K562 (cell line): ENCODE data around the gene NRGN. TPM values are rescaled to one million over a fixed set of nuclear protein-coding genes. Genes with fewer than 3 reads are reported as not detected.
A peak's percentile ranks its signal among the peaks of the same experiment; 100 is the strongest.

Experiments used
- ATAC-seq: fragments of 200-7000 bp; cut with Tn5 transposase; 3 replicates; pipeline ENCODE4 v1.9.1; 2020; ENCODE audit warnings: moderate library complexity
- BruUV-seq: library from RNA; stranded (reverse); fragments of 400-500 nt; replicated peaks from 2 replicates; lab custom pipeline; 2021; lab: Mats Ljungman, UMichigan
- CTCF ChIA-PET: fragments of 300-600 bp; formaldehyde crosslinking; extraction: SDS; loops from one replicate; lab custom pipeline; 2021; ENCODE audit warnings: low intra/inter-chr PET ratio; lab: Yijun Ruan, JAX
- POLR2A ChIA-PET: fragments of 300-600, 350-650 bp; sonication (Branson Sonifier 250); formaldehyde crosslinking; extraction: SDS; loops from one replicate; lab custom pipeline; 2021; ENCODE audit warnings: antibody characterized with exemption, inconsistent platforms; lab: Yijun Ruan, JAX
- DNase-seq, 4 experiments: peaks; one replicate each; pipeline versions ENCODE4 v3.0.0 to v3.0.0-alpha.2; 2011 to 2018; ENCODE audit warnings: low spot score in 3 of 4, mixed read lengths in 3 of 4; ENCODE audit errors: extremely low read depth in 1 of 4
- FAIRE-seq: peaks from 2 replicates; lab custom pipeline; 2011; peaks lifted over from hg19 to GRCh38; lab: Jason Lieb, UNC
- H2AFZ ChIP-seq: 2 replicates; pipeline ENCODE4 v1.6.0; 2011; ENCODE audit warnings: low read depth, low read length, control low read depth, inconsistent platforms
- H3K27ac ChIP-seq: fragments of 200-600 bp; 3 replicates; pipeline ENCODE4 v1.8.0; 2011; ENCODE audit warnings: low read depth, mild to moderate bottlenecking, control low read depth, inconsistent platforms, low read length, moderate library complexity, mixed read lengths; ENCODE audit errors: extremely low read depth
- H3K27me3 ChIP-seq, 2 experiments: fragments of 300-600 bp in 1 of 2; 2 replicates in 1 of 2; 3 replicates in 1 of 2; pipeline versions ENCODE4 v1.6.0 to v1.8.0; 2011; ENCODE audit warnings: inconsistent platforms in 2 of 2, low read length in 2 of 2, mild to moderate bottlenecking in 1 of 2, mixed read lengths in 1 of 2, moderate library complexity in 1 of 2; ENCODE audit not compliant: control insufficient read depth in 2 of 2, insufficient read depth in 2 of 2
- H3K36me3 ChIP-seq: fragments of 300-600 bp; 3 replicates; pipeline ENCODE4 v1.8.0; 2011; ENCODE audit warnings: mild to moderate bottlenecking, low read length, inconsistent platforms; ENCODE audit not compliant: control insufficient read depth, insufficient read depth
- H3K4me1 ChIP-seq, 2 experiments: fragments of 200-600 bp in 1 of 2; replicated peaks in 1 of 2; 2 replicates in 1 of 2; 3 replicates in 1 of 2; pipeline versions ENCODE4 v1.5.1 to v1.8.0; 2011; ENCODE audit warnings: inconsistent platforms in 2 of 2, low read length in 2 of 2, mild to moderate bottlenecking in 1 of 2, mixed read lengths in 1 of 2, moderate library complexity in 1 of 2; ENCODE audit not compliant: control insufficient read depth in 2 of 2, insufficient read depth in 2 of 2
- H3K4me2 ChIP-seq: 2 replicates; pipeline ENCODE4 v1.6.1; 2011; ENCODE audit warnings: low read length, control low read depth, inconsistent platforms, mixed read lengths; ENCODE audit not compliant: insufficient read depth
- H3K4me3 ChIP-seq: fragments of 200-600 bp; sonication (generic), shearing (Covaris generic); 2 replicates; pipeline ENCODE4 v1.5.1; 2016; ENCODE audit warnings: control low read depth, inconsistent platforms
- H3K79me2 ChIP-seq: fragments of 200-600 bp; 3 replicates; pipeline ENCODE4 v1.8.0; 2011; ENCODE audit warnings: low read length, inconsistent platforms; ENCODE audit not compliant: control insufficient read depth, insufficient read depth
- H3K9ac ChIP-seq, 2 experiments: 2 replicates each; pipeline versions ENCODE4 v1.6.0 to v1.6.1; 2011; ENCODE audit warnings: low read depth in 2 of 2, low read length in 2 of 2, control low read depth in 1 of 2, inconsistent platforms in 1 of 2, mild to moderate bottlenecking in 1 of 2, mixed read lengths in 1 of 2; ENCODE audit not compliant: insufficient read depth in 1 of 2
- H3K9me1 ChIP-seq: one replicate; pipeline ENCODE4 v1.6.0; 2011; ENCODE audit warnings: inconsistent platforms, mild to moderate bottlenecking, low read length, moderate library complexity; ENCODE audit not compliant: control insufficient read depth, insufficient read depth
- H3K9me3 ChIP-seq: replicated peaks from 2 replicates; pipeline ENCODE4 v1.5.1; 2011; ENCODE audit warnings: low read depth, low read length, inconsistent platforms; ENCODE audit not compliant: control insufficient read depth, insufficient read depth
- H4K20me1 ChIP-seq: replicated peaks from 2 replicates; pipeline ENCODE4 v1.6.1; 2011; ENCODE audit warnings: low read length, inconsistent platforms, mixed read lengths; ENCODE audit not compliant: control insufficient read depth, insufficient read depth
- HMGN3 ChIP-seq: IDR thresholded peaks from 2 replicates; pipeline ENCODE4 v1.6.1; 2011; ENCODE audit warnings: borderline replicate concordance, low read depth, mild to moderate bottlenecking, mixed read lengths, low read length; ENCODE audit not compliant: insufficient read length; ENCODE audit errors: extremely low read depth
- NR2F6 ChIP-seq: fragments of 450-650 bp; formaldehyde crosslinking; IDR thresholded peaks from 2 replicates; pipeline ENCODE4 v1.4.0; 2020; ENCODE audit warnings: mild to moderate bottlenecking
- SETDB1 ChIP-seq: IDR thresholded peaks from one replicate; pipeline ENCODE4 v1.6.1; 2012; ENCODE audit warnings: low read length, control low read depth, inconsistent platforms
- SMC3 ChIP-seq: conservative IDR thresholded peaks from 2 replicates; pipeline ENCODE4 v1.6.1; 2011; ENCODE audit warnings: low read depth, low read length, improper control_type of control experiment; ENCODE audit not compliant: insufficient read depth
- ZNF12 ChIP-seq: sonication (generic); formaldehyde crosslinking; IDR thresholded peaks from 2 replicates; pipeline ENCODE4 v1.4.0; 2020; ENCODE audit warnings: mild to moderate bottlenecking, missing genetic modification reagents
- ZNF324 ChIP-seq: fragments of 250-450 bp; sonication (Bioruptor Pico); IDR thresholded peaks from 2 replicates; pipeline ENCODE4 v1.4.0; 2020; ENCODE audit warnings: mild to moderate bottlenecking
- ZNF586 ChIP-seq: fragments of 450-650 bp; formaldehyde crosslinking; conservative IDR thresholded peaks from 2 replicates; pipeline ENCODE4 v1.4.0; 2020; ENCODE audit warnings: mild to moderate bottlenecking, moderate library complexity
- WGBS: fragments of 100-300 bp; shearing (Covaris generic); methylation state at CpG from one replicate; pipeline ENCODE4 v1.1.6; 2016; ENCODE audit warnings: low coverage, mixed read lengths; ENCODE audit not compliant: insufficient coverage; ENCODE audit errors: missing lambda C conversion rate; 5-methylcytosine and 5-hydroxymethylcytosine counted together
- in situ Hi-C: fragments of 300-500 bp; cut with MboI; formaldehyde crosslinking; loops from 4 replicates; pipeline ENCODE4 v1.15.0; 2018; ENCODE audit warnings: inconsistent platforms, mixed read lengths
- intact Hi-C: fragments of 100-400 bp; cut with micrococcal nuclease; formaldehyde crosslinking; loops from 2 replicates; pipeline ENCODE4 v1.14.2; 2022
- polyA plus RNA-seq, 8 experiments: library from polyadenylated mRNA; depleted of rRNA in 4 of 8; stranded (reverse) in 5 of 8; unstranded in 3 of 8; fragments of >200 nt; fragmentation: Nextera tagmentation in 2 of 8; fragmentation: Illumina TruSeq in 1 of 8; extraction: Ambion mirVana in 2 of 8; extraction: Trizol in 1 of 8; gene quantifications; 2 replicates each; pipeline versions ENCODE4 v1.2.1 to v1.2.3, GENCODE V29; 2011 to 2014; ENCODE audit warnings: inconsistent platforms in 1 of 8, missing spikeins in 1 of 8
- total RNA-seq, 7 experiments: library from RNA; depleted of rRNA in 6 of 7; stranded (reverse); fragments of >200 nt in 6 of 7; fragmentation: Illumina TruSeq in 2 of 7; extraction: Trizol in 2 of 7; gene quantifications; 2 replicates each; pipeline versions ENCODE4 v1.2.1 to v1.2.3, GENCODE V29; 2011 to 2021; ENCODE audit warnings: low replicate concordance in 1 of 7
- TF ChIP-seq, protein P1 (sequence below), 2 experiments: IDR thresholded peaks; 2 replicates each; pipeline ENCODE4 v1.6.1; 2011; ENCODE audit warnings: borderline replicate concordance in 1 of 2, control low read depth in 1 of 2, low read depth in 1 of 2, low read length in 1 of 2, mild to moderate bottlenecking in 1 of 2, mixed read lengths in 1 of 2, moderate library complexity in 1 of 2; ENCODE audit not compliant: insufficient read depth in 1 of 2, insufficient read length in 1 of 2, poor library complexity in 1 of 2, severe bottlenecking in 1 of 2; ENCODE audit errors: extremely low read depth in 1 of 2
- TF ChIP-seq, protein P2 (sequence below), 2 experiments: fragments of 200-800 bp in 1 of 2; sonication (Bioruptor generic) in 1 of 2; sonication (generic) in 1 of 2; formaldehyde crosslinking in 1 of 2; IDR thresholded peaks in 1 of 2; conservative IDR thresholded peaks in 1 of 2; 2 replicates each; pipeline versions ENCODE4 v1.5.0 to v1.6.1; 2016 to 2020; ENCODE audit warnings: missing compliant biosample characterization in 1 of 2, missing genetic modification characterization in 1 of 2, missing genetic modification reagents in 1 of 2
- TF ChIP-seq, protein P3 (sequence below): sonication (generic); formaldehyde crosslinking; IDR thresholded peaks from 2 replicates; pipeline ENCODE4 v1.8.0; 2023; ENCODE audit warnings: mild to moderate bottlenecking, missing genetic modification reagents
- TF ChIP-seq, protein P4 (sequence below), 2 experiments: fragments of 450-650 bp in 1 of 2; sonication (generic) in 1 of 2; formaldehyde crosslinking; conservative IDR thresholded peaks; 2 replicates each; pipeline versions ENCODE4 v1.4.0 to v1.8.1; 2020 to 2022; ENCODE audit warnings: mild to moderate bottlenecking in 1 of 2, missing genetic modification reagents in 1 of 2

NRGN gene
- total and polyA plus RNA-seq, 9 of the 15 experiments (the other 6 are each of a cell fraction or from before 2014, with no cell fraction given): 0.29 to 7.8 (median 3.5) TPM; not detected in 2

DNA sequence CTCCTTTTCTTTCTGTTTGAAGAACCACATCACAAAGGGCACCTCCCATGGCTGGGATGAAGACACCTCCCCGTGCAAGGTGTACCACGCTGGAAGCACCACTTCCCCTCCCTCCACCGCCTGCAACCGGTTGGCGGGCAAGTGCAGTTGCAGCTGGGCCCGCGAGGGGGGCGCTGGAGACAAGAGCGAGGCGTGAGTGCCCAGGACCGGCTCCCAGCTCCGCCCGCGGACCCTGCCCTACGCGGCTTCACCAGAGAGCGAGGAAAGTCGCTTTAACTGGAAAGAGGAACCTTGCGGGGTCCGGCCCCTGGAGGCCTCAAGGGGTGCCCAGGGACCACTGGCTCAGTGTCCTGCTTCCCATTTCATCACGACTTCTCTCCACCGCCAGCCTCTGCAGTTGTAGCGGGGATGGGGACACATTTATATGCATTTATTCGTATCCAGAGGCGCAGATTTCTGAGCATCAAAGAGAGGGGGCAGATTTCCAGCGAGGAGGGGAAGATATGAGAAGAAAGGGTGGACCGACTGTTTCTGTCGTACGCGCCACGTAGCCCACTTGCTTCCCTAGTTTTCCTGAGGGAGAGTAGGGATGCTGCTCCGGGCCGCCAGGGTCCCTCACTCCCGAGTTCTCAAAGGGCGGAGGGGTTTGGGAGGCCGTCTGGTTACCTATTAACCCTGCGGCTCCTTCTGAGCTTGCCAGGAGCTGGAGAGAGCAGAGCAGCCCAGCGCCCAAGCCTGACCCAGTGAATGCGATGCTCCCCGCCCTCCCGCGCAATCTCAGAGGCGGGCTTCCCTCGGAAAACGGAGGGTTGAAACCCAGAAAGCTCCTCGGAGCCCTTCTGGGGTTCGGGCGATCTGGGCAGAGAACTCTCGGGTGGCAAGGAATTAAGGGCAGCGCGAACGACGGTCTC is 18.9 kb downstream of the NRGN start:
- no peaks in the 10 kb centered on the region for H3K79me2 ChIP-seq
- no peaks in the 10 kb centered on the region for H3K9me1 ChIP-seq
- H3K27ac ChIP-seq: no peak overlapping the region
- CTCF ChIA-PET: interaction anchor here (0.7 kb wide), 1 partner anchor 79 kb away, joined by 3 read pairs; no protein-coding TSS in a partner anchor
- peaks cover 3 to 46% of the 10 kb centered on the region in 2 experiments; a peak in 4 of 5 replicates for H3K27me3 ChIP-seq
- H3K36me3 ChIP-seq: no peaks in the 10 kb centered on the region
- BruUV-seq: no TSS peak
- peak; percentile 73 for ATAC-seq
- no peaks in the 10 kb centered on the region for H4K20me1 ChIP-seq
- no peak overlapping the region for H3K9ac ChIP-seq
- intact Hi-C loops (no loop called here), in situ Hi-C loops (no loop called here)
- H3K9me3 ChIP-seq: no peaks in the 10 kb centered on the region
- no peak overlapping the region for H3K4me3 ChIP-seq
- H3K4me2 ChIP-seq: peak overlapping the region; percentile 51; the same call in 1 of the 2 replicates
- no peak overlapping the region for H2AFZ ChIP-seq
- H3K4me1 ChIP-seq: peaks cover under 1 to 38% of the 10 kb centered on the region in 2 experiments; a peak in 4 of 5 replicates
- FAIRE-seq: peak; percentile 66
- POLR2A ChIA-PET: interaction anchor here (0.7 kb wide), 1 partner anchor 11 kb away, joined by 3 read pairs; no protein-coding TSS in a partner anchor
- 45% methylated on average over 45 of the region's 53 CpGs for whole genome bisulfite sequencing
- peak; percentile 65 to 72 (median 67) for DNase-seq
- TF ChIP-seq NR2F6 (CRISPR knock-in tag) (no peak), ZNF324 (CRISPR knock-in tag) (no peak), SMC3 (0 out of 2 replicates have a peak, but pooled peaks have one; percentile 24), ZNF12 (CRISPR knock-in tag) (no peak), HMGN3 (peak; percentile 23), ZNF586 (CRISPR knock-in tag) (no peak), SETDB1 (no peak)
- TF ChIP-seq, protein P1, sequence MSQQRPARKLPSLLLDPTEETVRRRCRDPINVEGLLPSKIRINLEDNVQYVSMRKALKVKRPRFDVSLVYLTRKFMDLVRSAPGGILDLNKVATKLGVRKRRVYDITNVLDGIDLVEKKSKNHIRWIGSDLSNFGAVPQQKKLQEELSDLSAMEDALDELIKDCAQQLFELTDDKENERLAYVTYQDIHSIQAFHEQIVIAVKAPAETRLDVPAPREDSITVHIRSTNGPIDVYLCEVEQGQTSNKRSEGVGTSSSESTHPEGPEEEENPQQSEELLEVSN (IDR thresholded peaks at IDR 0.05; ENCODE audit: borderline replicate concordance in 1 of 2, extremely low read depth in 1 of 2, insufficient read depth in 1 of 2, insufficient read length in 1 of 2, low read depth in 1 of 2, low read length in 1 of 2, poor library complexity in 1 of 2, severe bottlenecking in 1 of 2): peak in 1 of 2 experiments; percentile 38
- TF ChIP-seq, protein P2, sequence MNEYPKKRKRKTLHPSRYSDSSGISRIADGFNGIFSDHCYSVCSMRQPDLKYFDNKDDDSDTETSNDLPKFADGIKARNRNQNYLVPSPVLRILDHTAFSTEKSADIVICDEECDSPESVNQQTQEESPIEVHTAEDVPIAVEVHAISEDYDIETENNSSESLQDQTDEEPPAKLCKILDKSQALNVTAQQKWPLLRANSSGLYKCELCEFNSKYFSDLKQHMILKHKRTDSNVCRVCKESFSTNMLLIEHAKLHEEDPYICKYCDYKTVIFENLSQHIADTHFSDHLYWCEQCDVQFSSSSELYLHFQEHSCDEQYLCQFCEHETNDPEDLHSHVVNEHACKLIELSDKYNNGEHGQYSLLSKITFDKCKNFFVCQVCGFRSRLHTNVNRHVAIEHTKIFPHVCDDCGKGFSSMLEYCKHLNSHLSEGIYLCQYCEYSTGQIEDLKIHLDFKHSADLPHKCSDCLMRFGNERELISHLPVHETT (CRISPR knock-in tag; conservative IDR thresholded peaks at IDR 0.05 in 1 of 2, IDR thresholded peaks at IDR 0.05 in 1 of 2): no peak
- TF ChIP-seq, protein P3, sequence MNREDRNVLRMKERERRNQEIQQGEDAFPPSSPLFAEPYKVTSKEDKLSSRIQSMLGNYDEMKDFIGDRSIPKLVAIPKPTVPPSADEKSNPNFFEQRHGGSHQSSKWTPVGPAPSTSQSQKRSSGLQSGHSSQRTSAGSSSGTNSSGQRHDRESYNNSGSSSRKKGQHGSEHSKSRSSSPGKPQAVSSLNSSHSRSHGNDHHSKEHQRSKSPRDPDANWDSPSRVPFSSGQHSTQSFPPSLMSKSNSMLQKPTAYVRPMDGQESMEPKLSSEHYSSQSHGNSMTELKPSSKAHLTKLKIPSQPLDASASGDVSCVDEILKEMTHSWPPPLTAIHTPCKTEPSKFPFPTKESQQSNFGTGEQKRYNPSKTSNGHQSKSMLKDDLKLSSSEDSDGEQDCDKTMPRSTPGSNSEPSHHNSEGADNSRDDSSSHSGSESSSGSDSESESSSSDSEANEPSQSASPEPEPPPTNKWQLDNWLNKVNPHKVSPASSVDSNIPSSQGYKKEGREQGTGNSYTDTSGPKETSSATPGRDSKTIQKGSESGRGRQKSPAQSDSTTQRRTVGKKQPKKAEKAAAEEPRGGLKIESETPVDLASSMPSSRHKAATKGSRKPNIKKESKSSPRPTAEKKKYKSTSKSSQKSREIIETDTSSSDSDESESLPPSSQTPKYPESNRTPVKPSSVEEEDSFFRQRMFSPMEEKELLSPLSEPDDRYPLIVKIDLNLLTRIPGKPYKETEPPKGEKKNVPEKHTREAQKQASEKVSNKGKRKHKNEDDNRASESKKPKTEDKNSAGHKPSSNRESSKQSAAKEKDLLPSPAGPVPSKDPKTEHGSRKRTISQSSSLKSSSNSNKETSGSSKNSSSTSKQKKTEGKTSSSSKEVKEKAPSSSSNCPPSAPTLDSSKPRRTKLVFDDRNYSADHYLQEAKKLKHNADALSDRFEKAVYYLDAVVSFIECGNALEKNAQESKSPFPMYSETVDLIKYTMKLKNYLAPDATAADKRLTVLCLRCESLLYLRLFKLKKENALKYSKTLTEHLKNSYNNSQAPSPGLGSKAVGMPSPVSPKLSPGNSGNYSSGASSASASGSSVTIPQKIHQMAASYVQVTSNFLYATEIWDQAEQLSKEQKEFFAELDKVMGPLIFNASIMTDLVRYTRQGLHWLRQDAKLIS: no peak
- TF ChIP-seq, protein P4, sequence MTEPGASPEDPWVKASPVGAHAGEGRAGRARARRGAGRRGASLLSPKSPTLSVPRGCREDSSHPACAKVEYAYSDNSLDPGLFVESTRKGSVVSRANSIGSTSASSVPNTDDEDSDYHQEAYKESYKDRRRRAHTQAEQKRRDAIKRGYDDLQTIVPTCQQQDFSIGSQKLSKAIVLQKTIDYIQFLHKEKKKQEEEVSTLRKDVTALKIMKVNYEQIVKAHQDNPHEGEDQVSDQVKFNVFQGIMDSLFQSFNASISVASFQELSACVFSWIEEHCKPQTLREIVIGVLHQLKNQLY (CRISPR knock-in tag; conservative IDR thresholded peaks at IDR 0.05): no peak
